ENCODE results near the gene CDH16. TPM values are rescaled to one million over a fixed set of nuclear protein-coding genes. Genes with fewer than 3 reads are reported as not detected.

CDH16 gene
- polyA plus RNA-seq, 1 experiment, result not detected

DNA sequence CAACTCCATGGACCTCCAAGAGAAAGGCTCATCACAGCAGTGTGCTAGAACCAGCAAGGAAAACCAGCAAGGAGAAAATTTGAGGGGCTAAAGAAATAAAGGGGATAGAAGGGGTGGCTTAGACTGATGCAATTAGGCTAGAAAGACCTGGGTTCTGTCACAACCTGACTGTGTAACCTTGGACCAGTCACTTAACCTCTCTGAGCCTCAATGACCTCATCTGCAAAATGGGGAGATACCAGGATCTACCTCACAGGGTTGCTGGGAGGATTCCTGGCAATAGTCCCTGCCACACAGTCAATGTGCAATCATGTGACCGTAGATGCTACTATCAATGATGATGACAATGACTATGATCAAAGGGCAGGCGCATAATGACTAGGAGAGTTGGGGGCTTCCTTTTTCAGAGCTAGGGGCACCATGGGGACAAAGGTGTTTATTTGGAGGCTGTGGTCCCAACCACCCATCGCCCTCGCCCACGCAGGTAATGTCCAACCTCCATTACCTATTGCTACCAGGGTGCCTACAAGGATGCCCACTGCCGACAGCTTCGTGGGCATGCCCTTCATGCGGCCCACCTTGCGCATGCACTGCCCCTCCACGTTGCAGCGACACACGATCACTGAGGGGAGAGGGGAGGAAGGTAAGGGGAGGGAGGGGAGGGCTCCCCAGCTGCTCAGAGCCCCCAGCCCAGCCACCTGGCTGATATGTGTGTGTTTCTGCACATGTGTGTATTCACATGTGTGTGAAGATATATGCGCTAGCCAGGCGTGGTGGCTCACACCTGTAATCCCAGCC lies 9.7 kb downstream of the CDH16 start:
- no peak overlapping the region for H3K4me3 ChIP-seq (ENCODE audit: low read depth, low read length)
- ChIA-PET POLR2A (no interaction called here), CTCF (interaction anchor here (1.1 to 2.3 kb wide), 6 partner anchors 10 to 22 kb away, joined by 3 to 11 read pairs (median 6); partner anchors contain the start of gene CDH16)
- H3K27ac ChIP-seq (ENCODE audit: low read depth, low read length), result no peak overlapping the region
- TF ChIP-seq, protein P1, sequence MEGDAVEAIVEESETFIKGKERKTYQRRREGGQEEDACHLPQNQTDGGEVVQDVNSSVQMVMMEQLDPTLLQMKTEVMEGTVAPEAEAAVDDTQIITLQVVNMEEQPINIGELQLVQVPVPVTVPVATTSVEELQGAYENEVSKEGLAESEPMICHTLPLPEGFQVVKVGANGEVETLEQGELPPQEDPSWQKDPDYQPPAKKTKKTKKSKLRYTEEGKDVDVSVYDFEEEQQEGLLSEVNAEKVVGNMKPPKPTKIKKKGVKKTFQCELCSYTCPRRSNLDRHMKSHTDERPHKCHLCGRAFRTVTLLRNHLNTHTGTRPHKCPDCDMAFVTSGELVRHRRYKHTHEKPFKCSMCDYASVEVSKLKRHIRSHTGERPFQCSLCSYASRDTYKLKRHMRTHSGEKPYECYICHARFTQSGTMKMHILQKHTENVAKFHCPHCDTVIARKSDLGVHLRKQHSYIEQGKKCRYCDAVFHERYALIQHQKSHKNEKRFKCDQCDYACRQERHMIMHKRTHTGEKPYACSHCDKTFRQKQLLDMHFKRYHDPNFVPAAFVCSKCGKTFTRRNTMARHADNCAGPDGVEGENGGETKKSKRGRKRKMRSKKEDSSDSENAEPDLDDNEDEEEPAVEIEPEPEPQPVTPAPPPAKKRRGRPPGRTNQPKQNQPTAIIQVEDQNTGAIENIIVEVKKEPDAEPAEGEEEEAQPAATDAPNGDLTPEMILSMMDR (IDR thresholded peaks at IDR 0.05; ENCODE audit: low read depth, low read length), result no peak
- no peaks in the 10 kb centered on the region for H3K27me3 ChIP-seq (ENCODE audit: control insufficient read depth, insufficient read depth, low read length)
- no peaks in the 10 kb centered on the region; the same call in 1 of the 2 replicates for H3K9me3 ChIP-seq (ENCODE audit: control insufficient read depth, insufficient read depth, low read length)
- DNase-seq (ENCODE audit: low read depth, low spot score), result no peak

DNA sequence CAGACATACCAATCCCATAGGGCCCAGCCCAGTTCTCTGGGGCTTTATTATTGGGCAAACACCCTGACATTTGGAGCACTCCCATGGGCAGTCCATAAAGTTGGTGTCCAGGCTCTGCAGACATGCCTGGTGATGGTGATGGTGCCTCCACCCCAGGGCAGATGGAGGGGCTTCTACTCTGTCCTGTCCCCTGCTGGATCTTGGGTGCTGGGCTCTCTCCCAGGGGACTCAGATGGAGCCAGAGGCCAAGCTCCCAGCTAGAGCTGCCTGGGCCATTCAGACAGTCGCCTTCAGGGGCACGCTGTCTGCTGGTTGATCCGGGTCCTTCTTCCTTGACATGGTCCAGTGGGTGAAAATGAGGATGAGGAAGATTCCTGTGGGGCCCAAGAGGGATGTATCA lies 10.6 kb downstream of the CDH16 start:
- ChIA-PET POLR2A (no interaction called here), CTCF (no interaction called here)
- DNase-seq (ENCODE audit: low read depth, low spot score), result no peak
- H3K27ac ChIP-seq (ENCODE audit: low read depth, low read length), result no peak overlapping the region
- no peaks in the 10 kb centered on the region for H3K27me3 ChIP-seq (ENCODE audit: control insufficient read depth, insufficient read depth, low read length)
- TF ChIP-seq, protein P1 (IDR thresholded peaks at IDR 0.05; ENCODE audit: low read depth, low read length), result no peak
- H3K4me3 ChIP-seq (ENCODE audit: low read depth, low read length), result no peak overlapping the region
- H3K9me3 ChIP-seq (ENCODE audit: control insufficient read depth, insufficient read depth, low read length), result no peaks in the 10 kb centered on the region; the same call in 1 of the 2 replicates

DNA sequence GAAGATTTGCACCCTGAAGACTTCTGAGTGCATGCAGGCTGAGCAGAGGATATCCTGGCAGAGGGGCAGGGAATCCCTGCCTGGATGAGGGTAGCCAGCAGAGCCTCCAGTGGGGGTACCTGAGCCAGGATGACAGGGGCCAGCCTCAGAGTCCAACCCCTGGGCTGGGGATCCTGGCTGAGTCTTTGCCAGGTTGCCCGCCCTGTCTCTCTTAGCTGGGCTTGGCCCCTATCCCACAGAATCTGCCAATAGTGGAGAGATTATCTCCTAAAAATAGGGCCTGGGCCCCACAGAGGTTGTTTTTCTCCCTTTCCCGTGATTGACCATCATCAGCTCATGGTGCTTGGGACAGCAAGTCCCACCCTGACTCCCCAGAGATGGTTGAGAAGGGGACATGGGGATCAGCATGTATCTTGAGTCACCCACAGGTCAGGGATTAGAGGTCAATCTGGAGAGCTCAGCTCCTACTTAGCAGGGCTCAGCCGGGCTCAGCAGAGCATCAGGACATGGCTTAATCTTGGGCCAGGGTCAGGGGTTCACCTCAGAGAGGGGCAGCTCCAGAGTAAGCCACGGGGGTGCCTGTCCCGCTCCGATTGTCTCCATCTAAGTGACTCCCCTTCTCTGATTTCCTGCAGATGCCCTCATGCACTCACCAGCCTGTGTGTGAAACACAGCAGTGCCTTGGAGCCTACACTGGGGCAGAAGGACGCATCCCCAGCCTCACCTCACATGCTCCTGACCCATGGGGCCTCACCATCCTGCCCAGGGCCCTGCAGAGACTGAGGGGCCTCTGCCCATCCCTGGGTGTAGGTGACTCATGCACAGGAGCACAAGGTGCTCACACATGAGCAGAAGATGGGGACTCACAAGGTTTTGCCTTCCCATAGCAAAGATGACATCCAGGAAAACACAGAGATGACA lies 11.5 kb downstream of the CDH16 start:
- DNase-seq (ENCODE audit: low read depth, low spot score), result no peak
- TF ChIP-seq, protein P1 (IDR thresholded peaks at IDR 0.05; ENCODE audit: low read depth, low read length), result no peak
- POLR2A ChIA-PET, result no interaction called here
- no peak overlapping the region for H3K4me3 ChIP-seq (ENCODE audit: low read depth, low read length)
- H3K27ac ChIP-seq (ENCODE audit: low read depth, low read length), result no peak overlapping the region
- no peaks in the 10 kb centered on the region for H3K9me3 ChIP-seq (ENCODE audit: control insufficient read depth, insufficient read depth, low read length)
- H3K27me3 ChIP-seq (ENCODE audit: control insufficient read depth, insufficient read depth, low read length), result no peaks in the 10 kb centered on the region
- CTCF ChIA-PET, result interaction anchor here (1.3 kb wide), 1 partner anchor 12 kb away, joined by 3 read pairs; the partner anchor contains the start of gene CDH16

DNA sequence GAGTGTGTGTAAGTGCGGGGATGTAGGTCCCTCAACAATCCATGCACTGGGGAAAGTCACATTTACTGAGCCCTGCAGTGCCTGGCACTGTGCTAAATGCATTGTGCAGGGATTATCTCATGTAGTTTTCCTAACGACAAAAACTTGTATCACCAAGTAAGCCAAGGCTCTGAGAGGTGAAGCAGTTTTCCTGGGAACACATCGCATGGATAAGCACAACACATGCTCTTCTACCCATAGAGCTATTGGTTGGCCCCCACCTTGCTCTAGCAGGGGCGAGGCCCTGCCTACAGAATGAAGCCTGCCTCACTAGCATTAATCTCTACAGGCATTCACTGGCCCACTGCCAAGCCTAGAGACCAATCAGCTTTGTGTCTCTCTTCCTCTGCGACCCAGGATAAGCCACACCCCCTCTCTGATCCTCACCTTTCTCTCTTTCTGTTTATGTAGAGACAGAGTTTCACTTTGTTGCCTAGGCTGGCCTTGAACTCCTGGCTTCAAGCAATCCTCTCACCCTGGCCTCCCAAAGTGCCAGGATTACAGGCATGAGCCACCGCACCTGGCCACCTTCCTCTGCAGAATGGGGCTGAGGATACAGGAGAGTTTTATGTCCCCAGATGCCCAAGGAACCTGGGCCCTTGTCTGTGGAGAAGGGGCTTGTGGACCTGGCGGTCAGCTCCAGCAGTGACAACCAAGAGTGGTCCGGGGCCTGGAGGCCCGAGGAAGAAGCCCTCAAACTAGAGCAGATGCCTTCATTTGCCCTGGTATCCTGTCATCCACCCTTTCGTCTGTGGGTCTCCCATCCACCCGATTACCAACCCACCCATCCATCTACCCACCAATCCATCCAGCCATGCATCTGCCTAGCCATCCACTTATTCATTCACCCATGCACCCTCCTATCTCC lies 12.8 kb downstream of the CDH16 start:
- POLR2A ChIA-PET, result interaction anchor here (0.8 to 1.6 kb wide), 2 partner anchors 13 to 20 kb away, joined by 3 to 4 read pairs; partner anchors contain the start of gene CDH16
- Histone ChIP-seq H3K27me3 (ENCODE audit: control insufficient read depth, insufficient read depth, low read length) (no peaks in the 10 kb centered on the region), H3K4me3 (ENCODE audit: low read depth, low read length) (no peak overlapping the region), H3K27ac (ENCODE audit: low read depth, low read length) (no peak overlapping the region), H3K9me3 (ENCODE audit: control insufficient read depth, insufficient read depth, low read length) (no peaks in the 10 kb centered on the region)
- DNase-seq (ENCODE audit: low read depth, low spot score), result no peak
- TF ChIP-seq, protein P1 (IDR thresholded peaks at IDR 0.05; ENCODE audit: low read depth, low read length), result no peak
- CTCF ChIA-PET, result interaction anchor here (1.3 to 2.0 kb wide), 3 partner anchors 11 to 23 kb away, joined by 3 to 12 read pairs (median 9); partner anchors contain the start of gene CDH16

Measured in AG04450 (cell line).